Mammary epithelial cell (primary cell): ENCODE measurements around the gene LRP6.

Source experiments
- EZH2 ChIP-seq: IDR thresholded peaks from 2 replicates; pipeline ENCODE4 v1.6.1; 2012; ENCODE audit warnings: low read length, inconsistent platforms, borderline replicate concordance
- TF ChIP-seq, protein P1 (sequence below), 2 donors: IDR thresholded peaks in 1 of 2; conservative IDR thresholded peaks in 1 of 2; 2 replicates each; pipeline ENCODE4 v1.5.1; 2011 to 2012; ENCODE audit warnings: inconsistent platforms in 2 of 2, low read length in 2 of 2, mild to moderate bottlenecking in 2 of 2, control low read depth in 1 of 2, low read depth in 1 of 2; ENCODE audit not compliant: insufficient read depth in 1 of 2; ENCODE audit errors: extremely low read depth in 1 of 2

GRCh38 chr12:12086973-12087692, 179.7 kb downstream of the LRP6 start:
- TF ChIP-seq EZH2, result no peak
- TF ChIP-seq, protein P1, sequence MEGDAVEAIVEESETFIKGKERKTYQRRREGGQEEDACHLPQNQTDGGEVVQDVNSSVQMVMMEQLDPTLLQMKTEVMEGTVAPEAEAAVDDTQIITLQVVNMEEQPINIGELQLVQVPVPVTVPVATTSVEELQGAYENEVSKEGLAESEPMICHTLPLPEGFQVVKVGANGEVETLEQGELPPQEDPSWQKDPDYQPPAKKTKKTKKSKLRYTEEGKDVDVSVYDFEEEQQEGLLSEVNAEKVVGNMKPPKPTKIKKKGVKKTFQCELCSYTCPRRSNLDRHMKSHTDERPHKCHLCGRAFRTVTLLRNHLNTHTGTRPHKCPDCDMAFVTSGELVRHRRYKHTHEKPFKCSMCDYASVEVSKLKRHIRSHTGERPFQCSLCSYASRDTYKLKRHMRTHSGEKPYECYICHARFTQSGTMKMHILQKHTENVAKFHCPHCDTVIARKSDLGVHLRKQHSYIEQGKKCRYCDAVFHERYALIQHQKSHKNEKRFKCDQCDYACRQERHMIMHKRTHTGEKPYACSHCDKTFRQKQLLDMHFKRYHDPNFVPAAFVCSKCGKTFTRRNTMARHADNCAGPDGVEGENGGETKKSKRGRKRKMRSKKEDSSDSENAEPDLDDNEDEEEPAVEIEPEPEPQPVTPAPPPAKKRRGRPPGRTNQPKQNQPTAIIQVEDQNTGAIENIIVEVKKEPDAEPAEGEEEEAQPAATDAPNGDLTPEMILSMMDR (conservative IDR thresholded peaks at IDR 0.05 in 1 of 2, IDR thresholded peaks at IDR 0.05 in 1 of 2; ENCODE audit: extremely low read depth in 1 of 2, insufficient read depth in 1 of 2, low read depth in 1 of 2, low read length in 2 of 2), result no peak
